HepG2 (cell line): ENCODE data around the gene SYNE3. TPM values are rescaled to one million over a fixed set of nuclear protein-coding genes. Genes with fewer than 3 reads are reported as not detected.

Source experiments
- ADNP ChIP-seq: sonication (generic); formaldehyde crosslinking; IDR thresholded peaks from 2 replicates; pipeline ENCODE4 v1.4.0; 2020; ENCODE audit warnings: missing genetic modification reagents
- BCL6 ChIP-seq: IDR thresholded peaks from 2 replicates; pipeline ENCODE4 v1.6.1; 2016; ENCODE audit warnings: missing genetic modification reagents, missing compliant biosample characterization
- BORCS8-MEF2B ChIP-seq: sonication (generic); formaldehyde crosslinking; IDR thresholded peaks from 2 replicates; pipeline ENCODE4 v1.8.0; 2022; ENCODE audit warnings: mild to moderate bottlenecking, missing genetic modification reagents
- FOXA3 ChIP-seq: IDR thresholded peaks from 2 replicates; pipeline ENCODE4 v1.6.1; 2016; ENCODE audit warnings: missing genetic modification reagents, missing compliant biosample characterization
- PAX8 ChIP-seq: sonication (generic); formaldehyde crosslinking; IDR thresholded peaks from 2 replicates; pipeline ENCODE4 v1.8.0; 2022; ENCODE audit warnings: mild to moderate bottlenecking, missing genetic modification reagents, borderline replicate concordance
- YEATS2 ChIP-seq: sonication (generic); formaldehyde crosslinking; IDR thresholded peaks from 2 replicates; pipeline ENCODE4 v1.4.0; 2020; ENCODE audit warnings: missing genetic modification reagents, borderline replicate concordance
- ZNF136 ChIP-seq: sonication (generic); formaldehyde crosslinking; IDR thresholded peaks from 2 replicates; pipeline ENCODE4 v1.8.1; 2022; ENCODE audit warnings: low read depth, mild to moderate bottlenecking, moderate library complexity, missing genetic modification reagents
- polyA plus RNA-seq, 8 experiments: library from polyadenylated mRNA; depleted of rRNA in 3 of 8; stranded (reverse) in 7 of 8; unstranded in 1 of 8; fragments of >200 nt; fragmentation: Illumina TruSeq in 4 of 8; extraction: Trizol in 4 of 8; gene quantifications; 2 replicates each; pipeline versions ENCODE4 v1.2.1 to v1.2.3, GENCODE V29; 2011 to 2016; ENCODE audit warnings: low read depth in 4 of 8, missing spikeins in 1 of 8, mixed read lengths in 1 of 8; ENCODE audit not compliant: insufficient read depth in 1 of 8
- total RNA-seq, 5 experiments: library from RNA; depleted of rRNA; stranded (reverse); fragments of >200 nt; fragmentation: Illumina TruSeq; extraction: Trizol; gene quantifications; 2 replicates each; pipeline ENCODE4 v1.2.3, GENCODE V29; 2016; ENCODE audit warnings: low read depth in 1 of 5
- TF ChIP-seq, protein P1 (sequence below): sonication (generic); formaldehyde crosslinking; IDR thresholded peaks from 2 replicates; pipeline ENCODE4 v1.5.0; 2020; ENCODE audit warnings: mild to moderate bottlenecking, missing genetic modification reagents, borderline replicate concordance
- TF ChIP-seq, protein P2 (sequence below): sonication (generic); formaldehyde crosslinking; IDR thresholded peaks from 2 replicates; pipeline ENCODE4 v1.9.0; 2022; ENCODE audit warnings: missing genetic modification reagents, mild to moderate bottlenecking, borderline replicate concordance
- TF ChIP-seq, protein P3 (sequence below): sonication (generic); formaldehyde crosslinking; IDR thresholded peaks from 2 replicates; pipeline ENCODE4 v1.4.0; 2020; ENCODE audit warnings: missing genetic modification reagents
- TF ChIP-seq, protein P4 (sequence below): IDR thresholded peaks from 2 replicates; pipeline ENCODE4 v1.4.0; 2020; ENCODE audit warnings: mild to moderate bottlenecking, missing genetic modification reagents
- TF ChIP-seq, protein P5 (sequence below): sonication (generic); IDR thresholded peaks from 2 replicates; pipeline ENCODE4 v1.6.1; 2016; ENCODE audit warnings: low read depth, borderline replicate concordance

Gene SYNE3
- total and polyA plus RNA-seq, 2 of the 13 experiments (the other 11 are each of a cell fraction or from before 2014, with no cell fraction given): 7.8 to 8.0 TPM

DNA sequence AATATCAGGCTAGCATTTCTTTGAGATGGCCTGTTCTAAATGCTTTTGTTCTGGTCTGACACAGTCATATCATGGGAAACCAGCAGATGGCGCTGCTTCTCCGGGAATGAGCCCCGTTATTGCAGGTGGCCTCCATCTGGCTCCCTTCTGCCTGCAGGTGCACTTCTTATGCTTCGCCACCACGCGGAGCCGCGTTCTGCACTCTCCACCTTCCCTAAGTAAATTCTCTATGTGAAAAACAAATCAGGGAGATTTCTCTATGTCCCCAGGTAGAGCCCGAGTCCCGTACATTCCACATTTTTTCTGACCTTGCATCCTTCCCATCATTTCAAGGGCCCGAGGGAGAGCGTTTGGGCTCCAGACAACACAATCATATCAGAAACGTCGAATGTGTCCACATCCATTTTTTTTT lies 44.6 kb upstream of the SYNE3 start (continued):
- TF ChIP-seq, protein P1, sequence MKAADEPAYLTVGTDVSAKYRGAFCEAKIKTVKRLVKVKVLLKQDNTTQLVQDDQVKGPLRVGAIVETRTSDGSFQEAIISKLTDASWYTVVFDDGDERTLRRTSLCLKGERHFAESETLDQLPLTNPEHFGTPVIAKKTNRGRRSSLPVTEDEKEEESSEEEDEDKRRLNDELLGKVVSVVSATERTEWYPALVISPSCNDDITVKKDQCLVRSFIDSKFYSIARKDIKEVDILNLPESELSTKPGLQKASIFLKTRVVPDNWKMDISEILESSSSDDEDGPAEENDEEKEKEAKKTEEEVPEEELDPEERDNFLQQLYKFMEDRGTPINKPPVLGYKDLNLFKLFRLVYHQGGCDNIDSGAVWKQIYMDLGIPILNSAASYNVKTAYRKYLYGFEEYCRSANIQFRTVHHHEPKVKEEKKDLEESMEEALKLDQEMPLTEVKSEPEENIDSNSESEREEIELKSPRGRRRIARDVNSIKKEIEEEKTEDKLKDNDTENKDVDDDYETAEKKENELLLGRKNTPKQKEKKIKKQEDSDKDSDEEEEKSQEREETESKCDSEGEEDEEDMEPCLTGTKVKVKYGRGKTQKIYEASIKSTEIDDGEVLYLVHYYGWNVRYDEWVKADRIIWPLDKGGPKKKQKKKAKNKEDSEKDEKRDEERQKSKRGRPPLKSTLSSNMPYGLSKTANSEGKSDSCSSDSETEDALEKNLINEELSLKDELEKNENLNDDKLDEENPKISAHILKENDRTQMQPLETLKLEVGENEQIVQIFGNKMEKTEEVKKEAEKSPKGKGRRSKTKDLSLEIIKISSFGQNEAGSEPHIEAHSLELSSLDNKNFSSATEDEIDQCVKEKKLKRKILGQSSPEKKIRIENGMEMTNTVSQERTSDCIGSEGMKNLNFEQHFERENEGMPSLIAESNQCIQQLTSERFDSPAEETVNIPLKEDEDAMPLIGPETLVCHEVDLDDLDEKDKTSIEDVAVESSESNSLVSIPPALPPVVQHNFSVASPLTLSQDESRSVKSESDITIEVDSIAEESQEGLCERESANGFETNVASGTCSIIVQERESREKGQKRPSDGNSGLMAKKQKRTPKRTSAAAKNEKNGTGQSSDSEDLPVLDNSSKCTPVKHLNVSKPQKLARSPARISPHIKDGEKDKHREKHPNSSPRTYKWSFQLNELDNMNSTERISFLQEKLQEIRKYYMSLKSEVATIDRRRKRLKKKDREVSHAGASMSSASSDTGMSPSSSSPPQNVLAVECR (CRISPR knock-in tag): peak; percentile 34; the same call in 1 of the 2 replicates
- TF ChIP-seq BORCS8-MEF2B (CRISPR knock-in tag): 0 out of 2 replicates have a peak, but pooled peaks have one; percentile 44
- TF ChIP-seq FOXA3 (CRISPR knock-in tag): peak; percentile 26; the same call in 1 of the 2 replicates
- TF ChIP-seq, protein P2, sequence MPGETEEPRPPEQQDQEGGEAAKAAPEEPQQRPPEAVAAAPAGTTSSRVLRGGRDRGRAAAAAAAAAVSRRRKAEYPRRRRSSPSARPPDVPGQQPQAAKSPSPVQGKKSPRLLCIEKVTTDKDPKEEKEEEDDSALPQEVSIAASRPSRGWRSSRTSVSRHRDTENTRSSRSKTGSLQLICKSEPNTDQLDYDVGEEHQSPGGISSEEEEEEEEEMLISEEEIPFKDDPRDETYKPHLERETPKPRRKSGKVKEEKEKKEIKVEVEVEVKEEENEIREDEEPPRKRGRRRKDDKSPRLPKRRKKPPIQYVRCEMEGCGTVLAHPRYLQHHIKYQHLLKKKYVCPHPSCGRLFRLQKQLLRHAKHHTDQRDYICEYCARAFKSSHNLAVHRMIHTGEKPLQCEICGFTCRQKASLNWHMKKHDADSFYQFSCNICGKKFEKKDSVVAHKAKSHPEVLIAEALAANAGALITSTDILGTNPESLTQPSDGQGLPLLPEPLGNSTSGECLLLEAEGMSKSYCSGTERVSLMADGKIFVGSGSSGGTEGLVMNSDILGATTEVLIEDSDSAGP (CRISPR knock-in tag): peak; percentile 35; the same call in 1 of the 2 replicates
- TF ChIP-seq BCL6 (CRISPR knock-in tag): 0 out of 2 replicates have a peak, but pooled peaks have one; percentile 13
- TF ChIP-seq, protein P3, sequence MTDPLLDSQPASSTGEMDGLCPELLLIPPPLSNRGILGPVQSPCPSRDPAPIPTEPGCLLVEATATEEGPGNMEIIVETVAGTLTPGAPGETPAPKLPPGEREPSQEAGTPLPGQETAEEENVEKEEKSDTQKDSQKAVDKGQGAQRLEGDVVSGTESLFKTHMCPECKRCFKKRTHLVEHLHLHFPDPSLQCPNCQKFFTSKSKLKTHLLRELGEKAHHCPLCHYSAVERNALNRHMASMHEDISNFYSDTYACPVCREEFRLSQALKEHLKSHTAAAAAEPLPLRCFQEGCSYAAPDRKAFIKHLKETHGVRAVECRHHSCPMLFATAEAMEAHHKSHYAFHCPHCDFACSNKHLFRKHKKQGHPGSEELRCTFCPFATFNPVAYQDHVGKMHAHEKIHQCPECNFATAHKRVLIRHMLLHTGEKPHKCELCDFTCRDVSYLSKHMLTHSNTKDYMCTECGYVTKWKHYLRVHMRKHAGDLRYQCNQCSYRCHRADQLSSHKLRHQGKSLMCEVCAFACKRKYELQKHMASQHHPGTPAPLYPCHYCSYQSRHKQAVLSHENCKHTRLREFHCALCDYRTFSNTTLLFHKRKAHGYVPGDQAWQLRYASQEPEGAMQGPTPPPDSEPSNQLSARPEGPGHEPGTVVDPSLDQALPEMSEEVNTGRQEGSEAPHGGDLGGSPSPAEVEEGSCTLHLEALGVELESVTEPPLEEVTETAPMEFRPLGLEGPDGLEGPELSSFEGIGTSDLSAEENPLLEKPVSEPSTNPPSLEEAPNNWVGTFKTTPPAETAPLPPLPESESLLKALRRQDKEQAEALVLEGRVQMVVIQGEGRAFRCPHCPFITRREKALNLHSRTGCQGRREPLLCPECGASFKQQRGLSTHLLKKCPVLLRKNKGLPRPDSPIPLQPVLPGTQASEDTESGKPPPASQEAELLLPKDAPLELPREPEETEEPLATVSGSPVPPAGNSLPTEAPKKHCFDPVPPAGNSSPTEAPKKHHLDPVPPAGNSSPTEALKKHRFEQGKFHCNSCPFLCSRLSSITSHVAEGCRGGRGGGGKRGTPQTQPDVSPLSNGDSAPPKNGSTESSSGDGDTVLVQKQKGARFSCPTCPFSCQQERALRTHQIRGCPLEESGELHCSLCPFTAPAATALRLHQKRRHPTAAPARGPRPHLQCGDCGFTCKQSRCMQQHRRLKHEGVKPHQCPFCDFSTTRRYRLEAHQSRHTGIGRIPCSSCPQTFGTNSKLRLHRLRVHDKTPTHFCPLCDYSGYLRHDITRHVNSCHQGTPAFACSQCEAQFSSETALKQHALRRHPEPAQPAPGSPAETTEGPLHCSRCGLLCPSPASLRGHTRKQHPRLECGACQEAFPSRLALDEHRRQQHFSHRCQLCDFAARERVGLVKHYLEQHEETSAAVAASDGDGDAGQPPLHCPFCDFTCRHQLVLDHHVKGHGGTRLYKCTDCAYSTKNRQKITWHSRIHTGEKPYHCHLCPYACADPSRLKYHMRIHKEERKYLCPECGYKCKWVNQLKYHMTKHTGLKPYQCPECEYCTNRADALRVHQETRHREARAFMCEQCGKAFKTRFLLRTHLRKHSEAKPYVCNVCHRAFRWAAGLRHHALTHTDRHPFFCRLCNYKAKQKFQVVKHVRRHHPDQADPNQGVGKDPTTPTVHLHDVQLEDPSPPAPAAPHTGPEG (CRISPR knock-in tag): no peak
- peak; percentile 61; the same call in 1 of the 2 replicates for TF ChIP-seq YEATS2 (CRISPR knock-in tag)
- TF ChIP-seq ZNF136: 0 out of 2 replicates have a peak, but pooled peaks have one; percentile 35
- no peak for TF ChIP-seq ADNP (CRISPR knock-in tag)
- TF ChIP-seq, protein P4, sequence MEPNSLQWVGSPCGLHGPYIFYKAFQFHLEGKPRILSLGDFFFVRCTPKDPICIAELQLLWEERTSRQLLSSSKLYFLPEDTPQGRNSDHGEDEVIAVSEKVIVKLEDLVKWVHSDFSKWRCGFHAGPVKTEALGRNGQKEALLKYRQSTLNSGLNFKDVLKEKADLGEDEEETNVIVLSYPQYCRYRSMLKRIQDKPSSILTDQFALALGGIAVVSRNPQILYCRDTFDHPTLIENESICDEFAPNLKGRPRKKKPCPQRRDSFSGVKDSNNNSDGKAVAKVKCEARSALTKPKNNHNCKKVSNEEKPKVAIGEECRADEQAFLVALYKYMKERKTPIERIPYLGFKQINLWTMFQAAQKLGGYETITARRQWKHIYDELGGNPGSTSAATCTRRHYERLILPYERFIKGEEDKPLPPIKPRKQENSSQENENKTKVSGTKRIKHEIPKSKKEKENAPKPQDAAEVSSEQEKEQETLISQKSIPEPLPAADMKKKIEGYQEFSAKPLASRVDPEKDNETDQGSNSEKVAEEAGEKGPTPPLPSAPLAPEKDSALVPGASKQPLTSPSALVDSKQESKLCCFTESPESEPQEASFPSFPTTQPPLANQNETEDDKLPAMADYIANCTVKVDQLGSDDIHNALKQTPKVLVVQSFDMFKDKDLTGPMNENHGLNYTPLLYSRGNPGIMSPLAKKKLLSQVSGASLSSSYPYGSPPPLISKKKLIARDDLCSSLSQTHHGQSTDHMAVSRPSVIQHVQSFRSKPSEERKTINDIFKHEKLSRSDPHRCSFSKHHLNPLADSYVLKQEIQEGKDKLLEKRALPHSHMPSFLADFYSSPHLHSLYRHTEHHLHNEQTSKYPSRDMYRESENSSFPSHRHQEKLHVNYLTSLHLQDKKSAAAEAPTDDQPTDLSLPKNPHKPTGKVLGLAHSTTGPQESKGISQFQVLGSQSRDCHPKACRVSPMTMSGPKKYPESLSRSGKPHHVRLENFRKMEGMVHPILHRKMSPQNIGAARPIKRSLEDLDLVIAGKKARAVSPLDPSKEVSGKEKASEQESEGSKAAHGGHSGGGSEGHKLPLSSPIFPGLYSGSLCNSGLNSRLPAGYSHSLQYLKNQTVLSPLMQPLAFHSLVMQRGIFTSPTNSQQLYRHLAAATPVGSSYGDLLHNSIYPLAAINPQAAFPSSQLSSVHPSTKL: peak; percentile 62; the same call in 1 of the 2 replicates
- TF ChIP-seq PAX8 (CRISPR knock-in tag): no peak
- TF ChIP-seq, protein P5, sequence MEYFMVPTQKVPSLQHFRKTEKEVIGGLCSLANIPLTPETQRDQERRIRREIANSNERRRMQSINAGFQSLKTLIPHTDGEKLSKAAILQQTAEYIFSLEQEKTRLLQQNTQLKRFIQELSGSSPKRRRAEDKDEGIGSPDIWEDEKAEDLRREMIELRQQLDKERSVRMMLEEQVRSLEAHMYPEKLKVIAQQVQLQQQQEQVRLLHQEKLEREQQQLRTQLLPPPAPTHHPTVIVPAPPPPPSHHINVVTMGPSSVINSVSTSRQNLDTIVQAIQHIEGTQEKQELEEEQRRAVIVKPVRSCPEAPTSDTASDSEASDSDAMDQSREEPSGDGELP: peak; percentile 29; the same call in 1 of the 2 replicates
